NCI-H69 (cell line): ENCODE measurements around the gene LDB3.
A peak's percentile ranks its signal among the peaks of the same experiment; 100 is the strongest.

ENCODE experiments used
- DNase-seq: peaks from one replicate; lab custom pipeline; 2025; lab: John Stamatoyannopoulos, UW

Gene LDB3

DNA sequence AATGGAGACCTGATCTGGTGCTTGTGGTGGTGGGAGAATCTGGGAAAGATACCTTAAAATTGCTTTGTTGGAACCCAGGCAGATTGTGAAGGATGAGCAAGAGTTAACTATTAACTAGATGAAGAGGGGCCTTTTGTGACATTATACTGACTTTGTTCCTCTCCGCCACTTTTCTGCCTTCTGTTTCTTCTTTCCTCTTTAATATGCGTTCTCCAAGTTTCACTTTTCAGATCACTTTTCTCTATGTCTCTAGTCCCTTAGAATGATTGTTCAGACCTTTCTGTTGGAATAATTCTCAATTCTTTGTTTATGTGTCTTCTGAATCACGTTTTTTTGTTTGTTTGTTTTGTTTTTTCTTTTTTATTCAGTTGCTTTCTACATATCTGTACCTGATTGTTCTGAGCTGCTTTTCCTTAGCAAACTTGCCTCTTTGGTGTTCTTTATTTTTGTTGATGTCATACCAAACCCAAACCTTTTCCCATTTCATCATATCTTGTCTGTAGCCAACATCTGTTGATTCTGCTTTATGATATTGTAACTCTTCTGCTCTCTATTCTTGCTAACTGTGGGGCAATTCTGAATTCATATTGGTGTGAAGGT is 90.9 kb downstream of the LDB3 start:
- no peak for DNase-seq

DNA sequence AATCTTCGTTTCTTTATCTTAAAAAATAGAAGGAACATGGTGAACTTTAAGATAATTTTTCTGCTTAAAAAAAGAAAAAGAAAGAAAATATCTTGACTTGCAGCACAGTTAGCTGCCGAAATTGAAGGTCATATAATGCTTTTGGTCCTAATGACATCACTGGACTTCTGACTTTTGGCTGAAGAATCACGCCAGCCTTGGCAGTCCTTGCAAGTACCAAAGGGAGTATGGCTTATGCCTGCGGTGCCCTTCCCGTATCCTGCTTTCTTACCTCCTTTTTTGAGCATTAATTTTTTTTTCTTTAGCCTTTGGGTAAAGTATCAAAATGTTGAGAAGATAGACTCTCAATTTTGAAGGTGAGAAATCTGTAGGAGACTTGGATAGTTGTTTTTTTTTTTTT is 95.1 kb downstream of the LDB3 start:
- no peak for DNase-seq

DNA sequence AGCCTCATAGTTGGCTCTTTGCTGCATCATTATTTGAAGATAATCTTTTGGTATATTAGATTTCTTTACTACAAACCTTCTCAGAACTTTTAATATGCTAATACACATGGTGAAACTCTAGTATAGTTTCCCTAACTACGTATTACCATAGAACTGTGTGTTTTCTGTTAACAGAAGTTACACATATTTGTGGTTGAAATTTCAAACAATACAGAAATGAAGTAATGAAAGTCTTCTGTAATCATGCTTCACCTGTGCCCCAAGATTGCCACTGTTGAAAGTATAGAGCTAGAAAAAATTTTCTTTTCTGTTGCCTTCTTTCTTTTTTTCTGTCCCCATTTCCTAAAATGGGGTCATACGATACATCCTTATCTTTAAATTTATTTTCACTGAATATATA is 97.2 kb downstream of the LDB3 start:
- no peak for DNase-seq

DNA sequence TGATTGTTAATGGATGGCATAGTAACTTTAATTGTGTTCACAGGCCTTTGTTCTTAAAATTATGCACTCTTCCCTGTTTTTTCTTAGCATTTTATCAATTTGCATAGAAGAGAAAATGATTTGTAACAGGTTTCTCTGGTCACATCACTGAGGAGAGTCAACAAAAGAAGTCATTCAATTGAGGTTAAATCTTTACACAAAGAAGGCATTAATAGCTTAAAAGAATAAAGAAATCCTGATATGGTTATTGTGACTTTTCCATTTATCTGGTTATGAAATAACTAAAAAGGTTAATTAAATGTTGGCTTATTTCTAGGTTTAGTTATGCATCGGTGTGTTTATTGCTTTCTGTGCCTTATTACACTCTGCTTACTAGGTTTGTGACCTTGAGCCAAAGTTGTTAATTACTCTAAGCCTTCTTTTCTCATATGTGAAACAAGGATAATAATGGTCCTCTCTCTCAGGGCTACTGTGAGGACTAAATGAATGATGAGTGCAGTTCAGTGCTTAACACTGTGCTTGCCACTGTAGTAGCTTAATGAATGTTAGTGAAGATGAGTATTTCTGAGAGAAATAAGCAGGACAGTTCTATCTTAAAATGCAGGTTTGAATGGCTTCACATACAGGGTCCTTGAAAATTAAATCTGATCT is 100.2 kb downstream of the LDB3 start:
- DNase-seq, result no peak

DNA sequence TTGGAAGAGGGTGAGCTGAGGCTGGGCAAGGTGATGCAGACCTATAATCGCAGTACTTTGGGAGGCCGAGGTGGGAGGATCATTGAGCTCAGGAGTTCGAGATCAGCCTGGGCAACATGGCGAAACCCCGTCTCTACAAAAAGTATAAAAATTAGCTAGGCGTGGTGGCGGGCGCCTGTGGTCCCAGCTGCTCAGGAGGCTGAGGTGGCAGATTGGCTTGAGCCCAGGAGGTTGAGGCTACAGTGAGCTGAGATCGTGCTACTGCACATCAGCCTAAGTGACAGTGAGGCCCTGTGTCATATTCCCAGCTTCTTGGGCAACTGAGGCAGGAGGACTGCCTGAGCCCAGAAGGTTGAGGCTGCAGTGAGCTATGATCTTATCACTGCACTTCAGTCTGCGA is 101.7 kb downstream of the LDB3 start:
- DNase-seq, result no peak

DNA sequence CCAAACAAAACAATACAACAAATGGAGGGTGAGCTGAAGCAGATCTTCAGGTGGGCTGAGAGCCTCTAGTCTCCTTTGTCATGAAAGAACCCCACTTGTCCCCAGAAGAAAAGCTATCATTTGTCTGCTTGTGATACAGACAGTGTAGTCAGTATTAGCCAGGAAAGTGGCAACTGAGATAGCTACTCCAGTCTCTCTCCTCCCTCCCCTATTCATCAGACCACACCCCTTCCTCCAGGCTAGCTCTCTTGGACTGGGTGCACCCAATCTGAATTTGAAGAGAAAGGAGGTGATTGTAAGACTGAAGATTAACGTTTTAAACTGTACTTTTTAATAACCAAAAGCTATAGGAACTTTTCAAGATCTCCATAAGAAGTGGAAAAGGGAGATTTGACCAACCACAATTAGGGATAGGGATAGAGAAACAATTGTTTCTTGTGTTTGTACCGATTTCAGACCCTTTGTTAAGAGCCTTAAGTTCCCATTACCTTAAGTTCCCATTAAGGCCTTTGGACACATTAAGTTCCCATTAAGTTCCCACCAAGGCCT is 102.2 kb downstream of the LDB3 start:
- DNase-seq, result peak; percentile 19

DNA sequence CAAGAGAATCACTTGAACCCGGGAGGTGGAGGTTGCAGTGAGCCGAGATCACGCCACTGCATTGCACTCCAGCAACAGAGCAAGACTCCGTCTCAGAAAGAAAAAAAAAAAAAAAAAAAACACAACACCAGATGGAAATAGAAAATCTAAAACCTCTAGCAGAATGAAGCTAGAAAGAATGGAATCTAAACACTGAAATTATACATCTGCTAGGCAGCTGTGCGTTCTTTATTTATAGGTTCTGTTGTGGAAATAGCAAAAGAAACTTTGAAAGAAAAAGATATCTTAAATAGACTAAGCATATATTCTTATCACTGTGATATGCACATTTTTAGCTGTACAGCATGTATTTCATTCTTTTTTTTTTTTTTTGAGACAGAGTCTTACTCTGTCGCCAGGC is 105.2 kb downstream of the LDB3 start:
- DNase-seq, result no peak

DNA sequence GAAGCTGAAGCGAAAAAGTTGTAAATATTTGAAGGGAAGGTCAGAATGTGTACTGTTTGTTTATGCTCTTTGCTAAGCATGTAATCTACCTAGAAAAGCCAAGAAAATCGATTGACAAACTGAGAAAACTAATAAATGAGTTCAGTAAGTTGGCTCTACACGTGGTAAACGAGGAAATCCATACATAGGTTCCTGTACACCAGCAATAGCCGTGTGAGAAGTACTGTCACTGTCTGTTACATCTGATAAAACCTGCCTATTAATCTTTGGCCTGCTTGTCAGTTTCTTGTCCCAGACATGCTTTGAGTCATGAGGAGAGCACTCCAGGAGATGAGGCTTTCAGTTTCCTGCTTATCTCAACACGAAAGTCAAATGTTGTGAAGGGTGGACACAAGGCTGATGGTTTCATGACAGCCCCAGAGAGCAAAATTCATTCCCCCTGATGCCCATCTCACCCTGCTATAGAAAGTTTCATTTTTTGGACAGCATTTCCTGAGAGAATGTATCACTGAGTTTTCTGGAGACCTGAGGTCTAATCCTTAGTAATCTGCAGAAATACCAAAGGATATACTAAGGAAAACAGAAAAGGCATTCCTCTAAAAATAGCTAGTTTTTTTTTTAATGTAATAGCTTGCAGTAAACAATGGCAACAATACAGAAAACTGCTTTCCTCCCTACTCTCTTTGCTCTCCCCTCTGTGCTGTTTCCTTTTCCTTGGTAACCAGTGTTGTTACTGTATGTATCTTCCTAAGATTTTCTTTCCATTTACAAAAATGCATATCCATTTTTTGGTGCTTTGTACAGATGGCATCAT is 107.0 kb downstream of the LDB3 start:
- DNase-seq, result no peak

DNA sequence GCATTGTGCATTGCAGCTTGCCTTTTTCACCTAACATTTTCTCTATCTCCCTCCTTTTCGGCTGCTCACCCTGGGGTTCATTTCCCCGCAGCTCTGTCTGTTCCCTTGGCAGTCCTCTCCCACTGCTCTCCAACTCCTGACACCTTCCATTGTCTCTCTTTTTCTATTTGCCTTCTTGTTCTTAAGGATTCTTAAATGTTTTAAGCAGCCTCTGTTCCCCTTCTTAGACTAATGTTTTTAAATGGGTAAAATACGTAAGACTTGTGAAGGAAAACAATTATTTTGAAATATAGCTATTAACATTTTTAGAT is 107.5 kb downstream of the LDB3 start:
- DNase-seq, result no peak

DNA sequence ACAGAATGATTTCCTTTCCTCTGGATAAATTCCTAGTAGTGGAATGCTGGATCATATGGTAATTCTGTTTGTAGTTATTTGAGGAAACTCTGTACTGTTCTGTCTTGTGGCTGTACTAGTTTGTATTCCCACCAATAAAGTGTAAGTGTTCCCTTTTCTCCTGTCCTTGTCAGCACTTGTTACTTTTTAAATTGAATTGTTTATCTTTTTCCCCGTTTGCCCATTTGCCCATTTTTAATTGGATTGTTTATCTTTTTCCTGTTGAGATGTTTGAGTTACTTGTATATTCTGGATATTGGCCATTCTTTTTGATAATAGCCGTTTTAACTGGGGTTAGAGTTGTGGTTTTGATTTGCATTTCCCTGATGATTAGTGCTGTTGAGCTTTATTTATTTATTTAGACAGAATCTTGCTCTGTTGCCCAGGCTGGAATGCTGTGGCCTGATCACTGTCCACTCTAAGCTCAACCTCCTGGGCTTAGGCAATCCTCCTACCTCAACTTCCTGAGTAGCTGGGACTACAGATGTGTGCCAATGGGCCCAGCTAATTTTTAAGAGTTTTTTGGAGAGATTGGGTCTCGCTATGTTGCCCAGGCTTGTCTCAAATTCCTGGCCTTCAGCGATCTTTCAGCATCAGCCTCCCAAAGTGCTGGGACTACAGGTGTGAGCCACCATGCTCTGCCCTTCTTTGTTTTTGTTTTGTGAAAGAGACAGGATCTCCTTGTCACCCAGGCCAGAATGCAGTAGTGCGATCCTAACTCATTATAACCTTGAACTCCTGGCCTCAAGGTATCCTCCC is 111.1 kb downstream of the LDB3 start:
- DNase-seq, result no peak

DNA sequence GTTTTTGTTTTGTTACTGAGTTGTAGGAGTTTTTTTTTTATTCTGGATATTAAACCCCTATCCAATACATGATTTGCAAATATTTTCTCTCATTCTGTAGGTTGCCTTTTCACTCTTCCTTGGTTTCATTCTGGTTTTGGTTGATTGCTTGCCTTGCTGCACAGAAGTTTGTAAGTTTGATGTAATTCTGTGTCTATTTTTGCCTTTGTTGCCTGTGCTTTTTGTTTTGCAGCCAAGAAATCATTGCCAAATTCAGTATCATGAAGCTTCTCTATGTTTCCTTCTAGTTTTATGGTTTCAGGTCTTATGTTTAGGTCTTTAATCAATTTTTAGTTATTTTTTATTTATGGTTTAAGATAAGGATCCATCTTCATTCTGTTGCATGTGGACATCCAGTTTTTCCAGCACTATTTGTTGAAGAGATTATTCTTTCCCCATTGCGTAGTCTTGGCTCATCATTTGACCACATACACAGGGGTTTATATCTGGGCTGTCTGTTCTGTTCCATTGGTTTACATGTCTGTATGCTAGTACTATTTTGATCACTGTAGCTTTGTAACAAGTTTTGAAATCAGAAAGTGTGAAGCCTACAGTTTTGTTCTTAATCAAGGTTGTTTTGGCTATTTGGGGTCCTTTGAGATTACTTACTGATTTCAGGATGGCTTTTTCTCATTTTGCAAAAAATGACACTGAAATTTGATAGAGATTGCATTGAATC is 114.5 kb downstream of the LDB3 start:
- DNase-seq, result no peak

DNA sequence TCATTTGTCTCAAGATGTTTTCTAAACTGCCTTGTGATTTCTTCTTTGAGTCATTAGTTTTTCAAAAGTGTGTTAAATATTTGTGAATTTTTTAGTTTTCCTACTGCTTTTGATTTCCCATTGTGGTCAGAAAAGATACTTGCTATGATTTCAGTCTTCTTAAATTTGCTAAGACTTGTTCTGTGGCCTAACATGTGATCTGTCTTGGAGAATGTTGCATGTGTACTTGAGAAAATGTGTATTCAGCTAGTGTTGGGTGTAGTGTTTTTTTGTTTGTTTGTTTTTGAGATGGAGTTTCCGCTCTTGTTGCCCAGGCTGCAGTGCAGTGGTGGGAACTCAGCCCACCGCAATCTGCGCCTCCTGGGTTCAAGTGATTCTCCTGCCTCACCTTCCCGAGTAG is 116.7 kb downstream of the LDB3 start:
- no peak for DNase-seq
